HG03520 (cell line): ENCODE measurements around the gene SSPN.
A peak's percentile ranks its signal among the peaks of the same experiment; 100 is the strongest.

Experiments used
- ATAC-seq: cut with Tn5 transposase; IDR thresholded peaks from one replicate; pipeline ENCODE4 v1.9.1; 2021; ENCODE audit warnings: mild to moderate bottlenecking, moderate library complexity; ENCODE audit not compliant: unreplicated experiment

The SSPN gene

GRCh38 chr12:26185532-26186320, 9.6 kb upstream of the SSPN start:
- no peak for ATAC-seq

DNA sequence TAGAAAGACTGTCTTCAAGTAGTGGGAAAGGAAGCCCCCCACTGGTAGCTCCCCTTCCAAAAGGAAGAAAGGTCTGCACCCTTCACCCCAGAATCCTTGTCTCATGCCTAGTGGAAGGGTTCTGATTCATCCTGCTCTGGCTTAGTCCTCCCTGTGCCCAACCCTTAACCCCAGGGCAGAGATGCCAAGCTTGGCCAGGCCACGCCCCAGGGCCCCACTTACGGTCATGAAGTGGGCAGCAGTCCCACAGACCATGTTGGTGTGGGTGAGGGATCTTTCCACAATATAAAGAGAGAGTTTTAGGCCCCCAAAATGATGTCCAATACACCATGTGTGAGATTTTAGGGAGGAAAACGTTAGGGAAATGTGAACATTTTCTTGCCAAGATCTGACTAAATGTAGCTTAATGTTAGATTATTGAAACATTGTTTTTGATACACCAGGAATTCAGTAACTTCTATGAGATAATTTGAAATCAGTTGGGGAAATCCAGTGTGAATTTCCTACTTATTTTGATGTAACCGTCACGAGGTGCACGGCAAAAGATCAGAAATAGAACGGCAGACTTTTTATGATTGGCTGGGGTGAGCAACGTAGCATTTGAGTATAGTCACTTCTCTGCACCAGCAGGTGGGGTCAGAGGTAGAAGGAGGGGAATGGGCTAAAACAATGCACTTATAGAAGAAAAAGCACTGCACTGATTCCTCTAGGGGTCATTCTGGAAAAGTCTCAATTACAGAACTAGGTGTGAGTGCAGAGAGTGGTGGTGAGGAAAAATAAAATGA, 8.2 kb upstream of the SSPN start:
- no peak for ATAC-seq

DNA sequence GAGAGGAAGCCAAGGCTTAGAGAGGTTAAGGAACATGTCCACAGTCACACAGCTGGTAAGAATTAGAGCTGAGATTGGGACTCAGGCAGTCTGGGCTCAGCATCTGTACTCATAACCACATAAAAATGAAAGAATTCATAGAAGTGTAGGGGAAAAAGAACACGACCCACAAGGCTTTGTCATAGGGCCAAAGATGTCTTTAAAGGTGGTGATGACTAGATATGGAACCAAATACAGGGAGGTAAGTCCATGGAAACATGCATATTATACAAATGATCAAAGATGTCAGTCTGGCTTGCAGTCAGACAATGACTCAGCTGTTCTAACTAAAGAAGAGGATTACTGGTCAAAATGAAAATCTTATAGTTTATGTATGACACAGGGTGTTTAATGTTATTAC, 7.2 kb upstream of the SSPN start:
- ATAC-seq = no peak

- no peak for ATAC-seq
Measured at GRCh38 chr12:26188641-26189040, 6.7 kb upstream of the SSPN start.

- no peak for ATAC-seq
Measured at GRCh38 chr12:26192142-26192541, 3.2 kb upstream of the SSPN start.

DNA sequence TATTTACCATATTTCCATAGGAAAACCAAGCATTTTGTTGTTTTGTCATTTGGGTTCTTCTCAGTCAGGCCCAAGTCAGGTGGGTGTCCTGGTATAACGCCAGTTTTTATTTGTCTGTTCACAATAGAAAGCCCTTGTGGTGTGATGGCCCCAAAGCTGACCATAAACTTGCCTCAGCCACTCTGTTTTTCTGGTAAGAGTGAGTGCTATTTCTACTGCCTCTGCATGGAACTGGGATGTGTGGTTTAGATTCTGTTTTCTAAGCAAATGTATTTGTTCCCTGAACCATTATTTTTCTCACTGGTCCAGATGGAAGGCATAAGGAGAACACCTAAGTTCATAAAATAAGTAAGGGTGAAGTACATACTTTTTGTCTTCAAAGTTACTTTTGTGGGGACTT, 1.8 kb upstream of the SSPN start:
- ATAC-seq = no peak

DNA sequence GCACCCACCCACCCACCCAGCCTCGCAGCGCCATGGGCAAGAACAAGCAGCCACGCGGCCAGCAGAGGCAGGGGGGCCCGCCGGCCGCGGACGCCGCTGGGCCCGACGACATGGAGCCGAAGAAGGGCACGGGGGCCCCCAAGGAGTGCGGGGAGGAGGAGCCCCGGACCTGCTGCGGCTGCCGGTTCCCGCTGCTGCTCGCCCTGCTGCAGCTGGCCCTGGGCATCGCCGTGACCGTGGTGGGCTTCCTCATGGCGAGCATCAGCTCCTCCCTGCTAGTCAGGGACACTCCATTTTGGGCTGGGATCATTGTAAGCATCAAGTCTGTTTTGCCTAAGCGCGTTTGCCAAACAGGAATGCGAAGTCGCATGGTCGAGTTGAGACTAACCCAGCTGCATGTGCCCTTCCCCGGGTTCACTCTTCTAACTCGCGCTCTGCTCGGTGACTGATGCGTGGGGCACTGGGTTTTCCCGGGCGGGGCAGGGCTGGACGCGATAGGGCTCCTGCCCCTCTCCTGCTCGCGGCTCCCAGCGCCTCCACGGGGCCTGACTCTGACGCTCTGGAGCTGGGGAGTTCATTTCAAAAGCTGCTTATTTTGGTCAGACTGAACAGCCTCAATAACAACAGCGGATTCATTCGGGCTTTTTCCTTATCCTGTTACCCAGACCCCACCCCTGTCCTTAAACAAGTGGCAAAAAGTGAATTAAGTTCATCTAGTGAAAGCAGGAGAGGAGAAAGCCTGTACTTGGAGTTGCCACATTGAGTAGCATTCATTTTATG, 458 bp downstream of the SSPN start:
- ATAC-seq = peak; percentile 38

DNA sequence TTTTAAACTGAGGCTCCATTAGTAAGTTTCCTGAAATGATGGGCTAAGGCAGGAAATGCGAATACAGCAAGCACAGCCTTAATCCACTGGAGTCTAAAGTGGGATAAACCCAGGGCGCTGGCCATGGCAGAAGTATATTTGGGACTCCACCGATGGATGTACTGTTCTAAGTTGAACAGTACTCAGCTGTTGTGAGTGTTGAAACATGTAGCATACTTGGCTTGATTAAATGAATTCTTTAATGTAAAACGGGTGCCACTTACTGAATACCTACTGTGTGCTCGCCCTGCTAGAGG, 996 bp downstream of the SSPN start:
- ATAC-seq = no peak

- ATAC-seq = no peak
Measured at GRCh38 chr12:26197832-26198231, 2.5 kb downstream of the SSPN start.

- ATAC-seq = no peak
Measured at GRCh38 chr12:26198742-26199141, 3.4 kb downstream of the SSPN start.

DNA sequence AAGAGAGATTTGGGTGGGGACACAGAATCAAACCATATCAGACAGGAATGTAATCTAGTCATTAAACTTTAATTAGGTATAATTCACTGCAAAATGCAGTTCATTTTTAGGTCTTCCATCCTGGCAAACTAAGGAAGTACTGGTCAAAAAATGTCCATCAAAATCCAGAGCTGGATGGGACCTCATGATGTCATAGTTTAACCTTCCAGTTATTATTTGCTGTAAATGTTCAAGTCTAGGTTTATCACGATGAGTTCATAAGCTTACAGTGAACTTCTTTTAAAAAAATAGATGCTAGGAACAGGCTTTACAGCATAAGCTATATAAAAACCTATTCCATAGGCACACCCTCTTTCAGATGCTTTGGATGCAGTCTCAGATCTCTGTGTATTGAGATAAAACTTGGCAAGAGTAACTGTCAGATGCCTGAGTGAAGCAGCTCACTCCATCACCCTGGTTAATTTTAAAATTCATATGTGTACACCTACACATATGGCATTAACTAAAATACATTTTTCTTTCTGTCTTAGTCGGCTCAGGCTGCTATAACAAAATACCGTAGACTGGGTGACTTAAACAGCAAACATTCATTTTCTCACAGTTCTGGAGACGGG, 7.9 kb downstream of the SSPN start:
- no peak for ATAC-seq

DNA sequence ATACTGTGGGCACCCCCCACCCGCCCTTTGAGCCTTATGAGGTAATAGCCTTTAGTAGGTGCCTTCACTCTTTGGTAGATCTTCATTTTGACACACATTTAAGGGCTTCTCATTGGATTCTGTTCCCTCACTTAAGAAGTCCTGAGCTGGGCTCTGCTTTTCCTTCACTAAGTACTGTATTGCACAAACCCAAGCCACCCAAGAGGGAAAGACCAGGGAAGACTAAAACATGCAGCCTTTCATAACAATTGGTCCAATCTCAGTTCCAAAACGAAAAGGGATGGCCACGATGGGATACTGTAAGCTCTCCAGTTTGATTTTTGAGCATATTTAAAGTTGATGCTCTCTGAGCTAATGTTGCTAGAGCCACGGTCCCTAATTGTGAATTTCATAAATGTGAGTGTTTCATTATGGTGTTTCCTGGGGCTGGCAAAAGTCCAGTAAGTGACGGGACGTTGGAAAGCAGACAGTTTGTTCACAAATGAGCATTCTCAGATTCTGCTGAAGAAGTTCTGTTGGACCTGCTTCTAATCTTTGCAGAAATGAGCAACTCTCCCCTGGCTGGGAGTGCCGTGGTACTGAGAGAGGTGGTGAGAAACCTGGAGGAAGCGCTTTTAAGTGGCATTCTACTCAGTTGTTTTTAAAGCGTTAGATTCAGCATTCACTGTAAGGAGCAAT, 9.4 kb downstream of the SSPN start:
- no peak for ATAC-seq

- ATAC-seq = no peak
Measured at GRCh38 chr12:26205298-26205697, 9.9 kb downstream of the SSPN start.

DNA sequence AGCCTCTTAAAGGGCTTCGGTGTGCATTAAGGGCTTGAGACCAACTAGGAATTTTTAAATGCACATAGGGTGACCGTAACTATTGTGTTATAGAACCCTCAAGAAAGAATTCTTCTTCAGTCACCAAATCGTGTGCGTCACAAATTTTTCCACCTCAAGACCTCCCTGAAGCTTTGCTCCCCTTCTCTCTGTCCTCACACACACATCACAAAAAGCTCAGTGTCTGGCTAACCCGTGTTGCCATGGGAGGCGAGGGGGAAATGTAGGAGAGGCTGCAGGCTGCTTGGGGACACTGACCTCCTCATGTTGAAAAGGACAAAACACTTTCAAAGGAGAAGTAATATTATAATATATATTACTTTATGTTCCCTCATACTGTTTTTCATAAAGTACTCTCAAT, 10.6 kb downstream of the SSPN start:
- ATAC-seq = no peak

DNA sequence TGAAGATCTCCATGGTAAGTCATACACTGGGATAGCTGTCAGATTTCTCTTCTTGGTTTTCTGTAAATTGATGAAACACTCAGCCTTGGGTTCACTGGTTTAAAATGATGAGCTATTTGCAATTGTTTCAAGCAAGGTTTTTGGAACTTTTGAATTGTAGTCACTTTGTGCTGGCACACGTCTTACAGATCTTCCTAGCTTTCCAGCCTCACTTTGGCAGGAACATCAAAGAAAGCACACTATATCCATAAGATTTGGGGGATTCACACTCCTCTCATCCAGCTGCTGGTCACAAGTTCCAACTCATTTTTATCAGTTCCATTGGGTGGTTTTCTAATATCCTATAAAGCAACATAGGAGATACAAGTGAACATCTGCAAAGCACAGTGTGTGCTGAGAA, 16.0 kb downstream of the SSPN start:
- ATAC-seq = no peak

DNA sequence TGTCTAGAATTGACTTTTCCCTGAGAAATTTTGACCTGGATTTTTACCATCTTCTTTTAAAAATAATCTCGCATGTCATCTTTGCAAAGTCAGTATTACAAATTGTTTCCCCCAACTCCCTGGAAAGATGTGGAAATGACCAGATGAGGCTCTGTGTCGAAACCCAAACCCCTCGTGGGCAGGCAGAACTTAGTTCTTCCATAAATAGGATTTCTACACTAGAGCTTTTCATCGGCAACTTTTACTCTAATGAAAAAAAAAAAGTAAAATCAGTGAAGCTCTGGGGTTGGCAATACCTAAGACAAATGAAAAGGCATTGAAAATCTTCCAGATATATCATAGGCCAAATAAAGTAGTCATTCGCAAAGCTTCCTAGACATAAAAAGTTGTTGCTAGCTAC, 17.0 kb downstream of the SSPN start:
- ATAC-seq = no peak

DNA sequence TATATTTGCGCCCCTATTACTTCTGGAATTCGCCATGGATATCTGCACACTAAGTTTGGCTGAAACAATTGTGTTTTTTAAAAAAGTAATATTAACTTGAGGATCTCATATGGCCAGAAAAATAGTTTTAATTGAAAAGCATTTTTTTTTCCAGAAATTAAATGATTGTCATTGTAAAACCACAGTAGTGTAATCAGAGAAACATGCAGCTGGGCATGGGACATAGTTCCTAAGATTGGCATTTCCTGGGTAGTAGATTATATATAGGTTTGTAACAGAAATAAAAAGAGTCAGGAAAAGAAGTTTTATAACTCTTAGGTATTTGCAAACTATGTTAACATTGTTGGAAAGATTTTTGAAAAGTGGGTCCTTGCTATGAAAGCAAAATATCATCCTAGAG, 17.6 kb downstream of the SSPN start:
- no peak for ATAC-seq

DNA sequence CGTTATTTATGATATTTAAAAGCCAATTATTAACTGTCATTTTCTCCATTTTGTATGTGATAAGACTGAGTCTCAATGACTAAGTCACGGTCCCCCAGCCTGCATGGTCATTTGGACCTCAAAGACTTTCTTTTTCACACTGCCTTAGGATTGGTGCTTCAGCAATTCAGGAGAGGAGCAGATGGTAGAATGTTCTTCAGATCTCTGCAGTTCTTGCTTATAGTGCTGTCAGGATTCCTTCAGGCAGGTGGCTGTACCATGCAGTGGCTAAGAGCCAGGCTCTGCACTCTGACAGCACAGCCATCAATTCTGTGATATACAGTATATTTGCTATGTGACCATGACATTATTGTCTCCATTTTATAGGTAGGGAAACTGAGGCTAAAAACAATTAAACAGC, 18.7 kb downstream of the SSPN start:
- ATAC-seq = no peak

DNA sequence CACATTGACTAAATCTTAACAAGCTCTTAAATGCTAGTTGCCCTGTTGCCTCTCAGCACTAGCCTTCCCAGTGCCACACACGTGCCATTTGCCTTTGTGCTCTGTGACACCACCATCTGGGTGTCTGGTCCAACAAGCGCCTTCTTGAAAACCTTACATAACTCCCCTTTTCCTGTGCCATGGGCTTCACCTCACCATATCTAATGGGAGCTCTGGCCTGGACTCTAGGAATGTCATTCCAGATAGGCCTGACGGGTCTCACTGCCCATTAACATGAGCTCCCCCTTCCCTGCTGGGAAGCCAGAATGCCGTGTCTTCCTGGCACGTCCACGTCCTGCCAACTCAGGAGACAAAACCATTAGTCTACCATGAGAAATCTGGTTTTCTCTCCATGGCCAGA, 24.4 kb downstream of the SSPN start:
- no peak for ATAC-seq

DNA sequence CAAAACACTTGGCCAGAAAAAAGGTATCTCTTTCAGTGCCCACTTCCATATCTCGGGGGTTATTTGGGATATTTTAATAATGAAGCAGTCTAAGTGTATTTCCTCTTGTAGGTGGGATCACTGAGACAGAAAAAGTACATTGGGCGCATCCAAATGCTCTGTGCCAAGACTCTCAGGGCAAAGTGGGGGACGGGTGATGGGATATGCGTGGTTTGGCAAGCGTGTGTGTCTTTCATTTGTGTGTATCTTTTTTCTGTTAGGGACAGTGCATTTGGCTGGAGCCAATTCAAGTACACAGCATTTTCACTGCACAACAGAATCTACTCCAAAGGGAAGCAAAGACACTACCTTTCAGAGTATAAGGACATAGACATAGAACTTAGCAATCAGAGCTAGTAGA, 29.3 kb downstream of the SSPN start:
- no peak for ATAC-seq

GRCh38 chr12:26226122-26226521, 30.7 kb downstream of the SSPN start:
- ATAC-seq = no peak
